NCI-H345 (cell line): ENCODE data around the gene EPC1.
"Not testable (repeated sequence)": the region's sequence is repeated elsewhere in the genome, so short reads cannot be mapped to it uniquely, and the experiment has no call there.

Experiments used
- DNase-seq: peaks from one replicate; lab custom pipeline; 2025; lab: John Stamatoyannopoulos, UW

EPC1 gene

DNA sequence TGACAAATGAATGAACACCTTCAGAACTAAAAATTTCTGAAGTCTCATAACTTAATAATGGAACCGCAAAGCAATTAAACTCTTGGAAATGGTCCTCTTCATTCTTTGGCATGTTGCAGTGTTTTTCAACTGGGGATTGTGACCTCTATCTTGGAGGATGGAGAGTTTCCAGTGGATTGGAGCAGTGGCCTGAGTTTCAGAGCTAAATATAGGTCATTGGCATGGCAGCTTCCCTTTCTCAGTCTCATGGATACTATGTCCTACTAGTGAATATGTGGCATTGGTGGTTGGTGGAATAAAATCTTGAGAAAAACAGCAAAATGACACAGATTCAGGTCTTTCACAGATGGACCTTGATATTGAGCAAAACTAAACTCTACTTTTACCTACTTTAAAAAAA is 24.1 kb upstream of the EPC1 start:
- DNase-seq, result no peak

DNA sequence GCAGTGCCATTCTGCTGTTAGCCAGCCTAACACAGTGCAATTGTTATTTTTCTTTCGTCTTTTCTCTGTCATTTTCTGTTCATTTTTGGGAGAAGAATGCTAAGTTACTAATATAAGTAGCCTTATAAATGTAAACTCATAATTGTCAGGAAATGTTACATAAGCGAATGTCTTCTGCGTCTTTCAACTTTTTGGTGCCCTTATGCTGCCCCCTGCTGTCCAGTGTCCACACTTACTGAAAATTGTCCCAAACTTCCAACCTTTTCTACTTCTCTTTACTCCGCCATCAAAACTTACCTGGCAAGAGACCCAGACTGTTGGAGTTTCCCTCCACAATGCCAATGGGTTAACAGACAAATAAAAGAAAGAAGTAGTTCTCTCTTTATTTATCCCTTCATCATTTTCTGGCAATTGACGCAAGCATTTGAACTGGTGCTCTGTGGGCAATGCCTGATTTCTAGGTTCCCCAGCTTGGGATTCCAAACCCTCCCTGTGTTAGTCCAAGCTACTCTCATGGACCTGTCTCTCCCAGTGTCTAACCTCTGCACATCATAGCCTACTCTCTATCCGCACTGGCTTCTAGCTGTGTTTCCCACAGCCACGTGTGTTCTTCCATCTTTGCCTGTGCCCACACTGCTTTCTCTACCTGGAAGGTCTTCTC is 21.0 kb upstream of the EPC1 start:
- DNase-seq, result peak; percentile 14

DNA sequence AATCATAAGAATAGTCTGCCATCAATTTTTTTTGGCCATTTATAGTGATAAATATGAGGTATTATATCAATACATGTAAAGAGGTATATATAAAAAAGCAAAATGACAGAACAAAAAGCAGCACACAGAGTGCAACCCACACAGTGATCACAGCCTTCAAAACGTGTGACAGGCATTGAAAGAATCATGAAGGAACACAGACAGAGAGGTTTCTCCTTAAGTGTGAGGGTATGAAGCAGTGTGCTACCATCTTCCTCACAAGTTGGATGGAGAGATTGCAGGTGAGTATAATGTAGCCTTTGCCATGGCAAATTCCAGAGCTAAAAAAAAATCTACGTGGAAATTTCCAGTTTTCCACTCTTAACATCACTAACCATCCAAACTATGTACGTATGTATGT is 19.6 kb upstream of the EPC1 start:
- no peak for DNase-seq

DNA sequence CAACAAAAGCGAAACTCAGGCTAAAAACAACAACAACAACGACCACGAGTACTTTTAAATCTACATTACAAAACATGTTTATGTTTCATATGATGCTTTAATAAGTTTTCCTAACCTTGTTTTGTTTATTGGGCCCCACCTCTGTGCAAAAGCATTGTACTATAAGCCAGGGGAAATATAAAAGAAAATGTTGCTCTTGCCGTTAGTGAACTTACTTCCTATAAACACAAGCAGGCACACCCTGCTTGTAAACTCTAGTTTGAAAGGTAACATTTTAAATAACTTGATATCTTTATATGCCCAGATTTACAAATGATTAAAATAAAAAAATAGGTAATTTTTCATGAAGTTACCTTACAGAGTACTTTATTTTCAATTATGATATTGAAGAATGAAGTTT is 19.2 kb upstream of the EPC1 start:
- no peak for DNase-seq

DNA sequence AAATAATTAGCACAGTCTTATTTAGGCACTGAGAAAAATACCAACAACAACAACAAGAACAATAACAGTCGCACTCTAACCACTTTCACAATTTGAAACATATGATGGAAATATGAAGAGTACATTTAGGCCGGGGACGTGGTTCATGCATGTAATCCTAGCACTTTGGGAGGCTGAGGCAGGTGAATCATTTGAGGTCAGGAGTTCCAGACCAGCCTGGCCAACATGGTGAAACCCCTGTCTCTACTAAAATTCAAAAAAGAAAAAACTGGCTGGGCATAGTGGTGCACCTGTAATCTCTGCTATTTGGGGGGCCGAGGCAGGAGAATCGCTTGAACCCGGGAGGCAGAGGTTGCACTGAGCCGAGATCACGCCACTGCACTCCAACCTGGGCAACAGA is 18.4 kb upstream of the EPC1 start:
- DNase-seq, result not testable (repeated sequence)

DNA sequence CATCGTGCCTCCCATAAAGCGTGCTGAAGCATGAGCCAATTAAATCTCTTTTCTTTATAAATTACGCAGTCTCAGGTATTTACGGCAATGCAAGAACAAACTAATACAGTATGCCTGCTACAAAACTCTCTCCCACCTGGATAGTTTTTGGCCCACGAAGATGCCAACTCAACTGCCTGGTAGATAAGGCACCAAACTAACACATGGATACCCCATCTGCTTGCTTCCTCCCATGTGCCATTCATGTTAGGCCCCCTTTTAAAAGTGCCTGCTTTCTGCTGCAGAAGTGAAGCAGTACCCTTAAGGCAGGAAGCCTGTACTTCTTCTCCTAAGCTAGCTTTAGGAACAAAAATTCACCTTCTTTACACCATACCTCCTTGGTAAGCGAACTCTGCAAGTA is 15.6 kb upstream of the EPC1 start:
- DNase-seq, result no peak

DNA sequence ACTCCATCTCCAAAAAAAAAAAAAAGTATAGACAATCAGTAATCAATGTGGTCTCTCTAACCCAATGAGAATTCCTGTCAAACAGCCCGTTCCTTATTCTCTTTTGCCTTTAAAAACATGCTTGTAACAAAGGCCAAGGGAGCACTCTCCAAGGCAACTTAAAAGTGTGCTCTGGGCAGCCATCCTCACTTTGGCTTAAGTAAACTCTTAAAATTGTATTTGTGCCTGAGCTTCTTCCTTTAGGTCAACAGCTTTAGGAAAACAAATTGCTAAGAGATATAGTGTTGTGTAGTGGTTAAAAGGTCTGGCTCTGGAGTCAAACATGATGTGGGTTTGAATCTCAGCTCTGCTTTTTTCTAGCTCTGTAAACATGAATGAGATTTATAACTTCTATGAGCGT is 13.9 kb upstream of the EPC1 start:
- DNase-seq, result no peak

DNA sequence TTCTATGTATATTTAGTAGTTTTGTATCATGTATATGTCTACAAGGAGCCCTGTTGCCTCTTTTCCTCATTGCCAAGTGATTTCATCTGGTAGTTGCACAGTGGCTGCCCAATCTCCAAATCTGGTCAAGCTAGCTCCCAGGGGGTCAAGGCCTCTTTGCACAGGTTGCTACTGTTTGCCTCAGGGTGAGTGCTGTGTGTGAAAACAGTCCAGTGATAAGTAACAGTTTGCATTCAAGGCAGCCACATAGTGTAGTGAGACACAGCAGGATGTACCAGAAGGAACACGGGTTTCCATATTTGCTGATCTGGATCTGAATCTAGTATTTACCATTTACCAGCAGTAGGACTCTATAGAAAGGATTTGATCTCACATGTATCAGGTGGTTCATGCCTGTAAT is 13.3 kb upstream of the EPC1 start:
- no peak for DNase-seq

DNA sequence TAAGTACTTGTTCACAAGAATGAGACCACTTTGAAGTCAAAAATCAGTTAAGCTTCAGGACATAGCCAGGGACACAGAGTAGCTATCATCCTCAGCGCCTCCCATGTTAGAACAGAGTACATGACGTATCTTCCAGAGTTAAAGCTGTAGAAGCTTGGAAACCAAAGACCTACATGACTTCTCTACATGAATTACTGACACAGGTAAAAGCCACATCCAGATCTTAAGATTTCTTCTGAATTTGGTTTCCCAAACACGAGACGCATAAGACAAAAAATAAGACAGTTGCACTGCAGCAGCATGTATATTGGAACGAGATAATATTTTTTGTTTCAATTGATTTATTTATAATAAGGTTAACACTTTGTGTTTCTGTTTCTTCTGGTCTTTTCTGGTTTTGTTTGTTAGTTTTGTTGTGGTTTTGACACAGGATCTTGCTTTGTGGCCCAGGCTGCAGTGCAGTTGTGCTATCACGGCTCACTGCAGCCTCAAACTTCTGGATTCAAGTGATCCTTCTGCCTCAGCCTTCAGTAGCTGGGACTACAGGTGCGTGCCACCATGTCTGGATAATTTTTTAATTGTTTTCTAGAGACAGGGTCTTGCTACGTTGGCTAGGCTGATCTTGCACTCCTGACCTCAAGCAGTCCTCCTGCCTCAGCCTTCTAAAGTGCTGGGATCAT is 10.2 kb upstream of the EPC1 start:
- no peak for DNase-seq

DNA sequence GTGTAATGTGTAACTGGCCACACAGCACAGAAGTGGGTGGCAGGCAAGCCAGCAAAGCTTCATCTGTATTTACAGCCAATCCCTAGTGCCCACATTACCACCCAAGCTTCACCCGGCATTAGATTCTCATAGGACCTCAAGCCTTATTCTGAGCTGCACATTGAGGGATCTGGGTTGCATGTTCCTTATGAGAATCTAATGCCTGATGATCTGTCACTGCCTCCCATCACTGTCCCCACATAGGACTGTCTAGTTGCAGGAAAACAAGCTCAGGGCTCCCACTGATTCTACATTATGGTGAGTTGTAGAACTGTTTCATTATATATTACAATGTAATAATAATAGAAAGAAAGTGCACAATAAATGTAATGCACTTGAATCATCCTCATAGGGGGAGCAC is 7.7 kb upstream of the EPC1 start:
- DNase-seq, result not testable (repeated sequence)

DNA sequence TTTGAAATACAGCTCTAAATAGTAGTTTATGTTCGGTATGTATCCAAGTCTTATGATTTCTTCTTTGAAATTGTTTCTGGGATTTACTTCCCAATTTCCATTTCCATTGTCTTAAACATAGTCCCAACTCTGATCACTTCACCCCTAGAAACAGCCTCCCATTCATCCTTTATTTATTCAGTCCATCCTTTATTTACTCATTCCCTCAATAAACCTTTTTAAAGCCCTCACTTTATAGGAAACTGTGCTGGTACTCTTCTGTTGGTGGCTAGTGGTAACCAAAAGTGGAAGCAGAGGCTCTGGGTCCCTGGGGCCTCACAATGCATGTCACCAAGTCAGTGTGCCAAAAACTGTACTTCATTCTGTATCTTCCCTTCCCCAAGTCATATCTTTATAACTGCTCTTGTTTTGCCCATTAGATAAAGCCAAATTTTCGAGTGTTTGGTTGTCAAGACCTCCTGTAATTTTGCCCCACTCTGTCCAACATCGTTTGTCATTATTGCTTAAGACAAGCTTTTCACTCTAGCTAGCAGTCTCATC is 3.9 kb upstream of the EPC1 start:
- DNase-seq, result peak; percentile 20

DNA sequence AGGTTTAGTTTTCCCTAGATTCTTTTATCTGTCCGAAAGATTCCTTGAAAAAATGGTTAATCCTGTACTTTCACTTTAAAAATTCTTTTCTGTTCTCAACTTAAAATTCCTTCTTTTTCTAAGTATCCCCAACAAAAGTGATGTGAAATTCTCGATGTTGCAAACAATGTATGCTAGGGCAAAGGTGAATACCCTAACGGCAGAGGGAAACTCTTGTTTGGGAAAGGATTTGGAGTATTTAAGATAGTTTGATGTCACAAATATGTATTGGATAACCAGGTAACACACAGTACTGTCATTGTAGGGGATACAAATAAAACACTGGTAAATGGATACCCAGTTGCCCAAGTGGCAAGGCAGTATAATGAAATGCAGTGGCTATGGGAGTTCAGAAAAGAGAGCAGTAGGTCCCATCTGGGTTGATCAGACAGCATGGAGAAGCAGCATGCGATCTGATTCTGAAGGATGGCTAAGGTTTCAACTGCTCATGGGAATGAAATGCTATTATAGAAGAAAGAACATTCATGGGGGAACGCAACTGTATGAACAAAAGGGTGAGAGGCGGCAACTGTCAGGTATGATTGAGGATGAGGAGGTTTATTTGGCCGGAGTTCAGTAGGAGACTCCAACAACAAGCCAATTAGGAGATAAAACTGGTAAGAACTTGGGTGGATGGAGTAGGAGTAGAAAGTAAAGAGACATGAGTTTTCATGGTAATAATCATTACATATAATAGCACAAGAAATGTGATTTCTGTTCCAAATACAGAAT is 3.2 kb upstream of the EPC1 start:
- DNase-seq, result peak; percentile 29

DNA sequence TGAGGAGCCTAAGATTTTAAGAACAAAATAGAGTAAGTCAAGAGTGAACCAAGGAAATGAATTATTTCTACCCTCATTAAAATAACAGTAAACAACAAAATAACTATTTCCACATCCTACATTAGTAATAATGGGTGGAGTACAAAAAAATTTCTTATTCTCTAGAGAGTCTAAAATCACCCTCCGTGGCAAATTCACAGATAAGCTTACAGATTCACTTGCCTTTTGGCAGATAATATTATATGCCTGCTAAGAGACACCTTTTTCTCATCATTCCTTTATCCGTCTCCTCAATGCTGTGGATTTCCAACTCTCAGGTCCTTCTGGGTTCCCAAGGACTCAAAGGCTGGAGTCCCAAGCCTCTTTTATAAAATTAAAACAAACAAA is 2.2 kb upstream of the EPC1 start:
- no peak for DNase-seq

DNA sequence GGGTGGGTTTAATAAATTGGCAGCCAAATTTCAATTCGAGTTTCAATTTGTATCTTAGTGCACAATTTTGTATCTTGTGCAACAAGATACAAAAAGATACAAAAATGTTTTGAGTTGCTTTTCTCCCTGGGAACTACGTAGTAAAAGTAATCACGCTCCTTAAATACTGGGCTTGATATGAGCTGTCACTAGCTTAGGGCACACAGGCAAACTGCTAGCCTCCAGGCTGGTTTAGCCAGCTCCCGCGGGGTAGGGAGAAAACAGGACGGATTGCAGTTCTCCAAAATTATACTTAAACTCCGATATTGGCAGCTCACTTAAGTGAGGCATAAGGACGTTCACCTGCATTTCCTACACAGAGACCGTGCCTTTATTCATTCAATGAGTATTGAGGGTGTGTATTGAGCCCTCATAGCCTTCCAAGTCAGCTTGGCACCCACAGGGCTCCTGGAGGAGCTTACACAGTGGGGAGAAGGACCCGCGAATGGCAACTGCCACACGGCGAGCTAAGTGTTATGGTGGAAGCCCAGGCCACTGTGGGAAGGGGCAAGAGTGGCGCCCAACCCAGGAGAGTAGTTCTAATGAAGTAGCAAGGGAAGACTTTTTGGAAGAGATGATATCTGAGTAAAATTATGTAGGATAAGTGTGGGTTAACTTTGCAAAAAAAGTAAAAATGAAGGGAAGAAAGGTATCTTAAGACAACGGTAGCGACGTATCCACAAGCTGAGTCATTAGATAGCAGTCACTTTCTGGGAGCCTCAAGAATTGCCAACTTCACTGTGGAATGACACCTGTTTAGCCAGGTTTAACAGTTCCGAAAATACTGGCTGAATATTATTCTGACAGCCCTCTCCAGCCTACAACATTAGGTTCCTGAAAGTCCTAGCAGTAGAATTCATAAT is 1.6 kb upstream of the EPC1 start:
- DNase-seq, result peak; percentile 5

DNA sequence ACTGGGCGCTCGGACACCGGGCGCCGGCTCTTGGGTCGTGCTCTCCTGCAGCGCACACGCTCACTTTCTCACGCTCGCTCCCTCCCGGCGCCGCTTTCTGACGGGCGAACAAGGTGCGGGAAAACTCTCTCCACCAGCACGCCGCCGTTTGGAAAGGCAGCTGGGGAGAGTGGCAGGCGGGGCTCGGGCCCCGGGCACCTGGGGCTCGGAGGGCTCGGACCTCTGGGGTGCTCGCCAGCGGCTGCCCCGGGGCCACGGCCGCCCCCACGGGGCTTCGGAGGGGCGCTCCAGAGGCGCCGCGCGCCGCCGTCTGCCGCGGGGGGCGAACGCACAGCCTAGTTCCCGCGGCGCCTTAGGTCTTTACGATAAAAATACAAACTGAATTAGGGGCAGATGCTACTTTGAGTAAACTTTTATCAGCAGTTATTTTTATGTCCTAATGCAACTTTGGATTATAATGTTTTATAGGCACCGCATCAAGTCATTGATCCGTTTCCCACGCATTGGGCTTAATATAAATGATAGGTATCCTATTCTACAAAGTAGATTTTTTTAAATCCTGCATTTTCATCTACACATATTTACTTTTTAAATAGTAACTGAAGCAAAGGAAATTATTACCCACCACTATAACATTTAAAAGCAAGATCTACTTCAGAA is 535 bp upstream of the EPC1 start:
- DNase-seq, result no peak

DNA sequence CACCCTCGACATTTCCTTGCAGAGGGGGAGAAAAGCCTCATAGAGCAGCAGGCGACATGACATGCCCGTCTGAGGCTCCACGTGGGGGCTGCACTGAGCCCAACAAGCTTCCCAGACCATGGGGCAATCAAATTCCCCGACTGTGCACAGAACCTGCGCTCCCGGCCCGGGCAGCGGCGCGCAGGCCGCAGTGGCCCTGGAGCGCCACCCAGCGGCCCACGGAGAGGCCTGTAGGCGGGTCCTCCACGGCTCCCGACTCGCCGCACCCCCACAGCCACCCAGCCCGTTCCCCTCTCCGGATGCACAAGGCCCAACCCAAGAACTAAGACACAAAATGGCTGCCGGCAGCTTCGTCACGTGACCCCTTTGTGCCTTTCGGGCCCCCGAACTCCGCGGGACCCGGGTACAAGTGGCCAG is 816 bp downstream of the EPC1 start:
- peak; percentile 92 for DNase-seq

DNA sequence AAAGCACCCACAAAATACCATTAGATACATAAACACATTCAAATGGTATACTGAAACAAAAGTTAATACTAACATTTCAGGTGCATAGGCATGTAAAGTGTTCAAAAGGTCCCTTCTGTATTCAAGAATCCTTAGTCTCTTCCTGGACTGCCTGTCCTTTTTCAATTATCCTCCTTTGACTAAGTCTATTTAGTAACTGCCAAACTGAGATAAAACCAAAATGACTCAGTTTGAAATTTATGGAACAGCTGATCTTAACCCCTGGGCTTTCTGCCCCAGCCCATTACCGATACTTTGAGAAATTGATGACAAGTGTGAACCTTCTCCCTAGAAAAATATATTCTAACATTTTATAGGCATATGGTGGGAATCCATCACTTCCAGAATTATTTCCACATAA is 5.4 kb downstream of the EPC1 start:
- DNase-seq, result no peak

DNA sequence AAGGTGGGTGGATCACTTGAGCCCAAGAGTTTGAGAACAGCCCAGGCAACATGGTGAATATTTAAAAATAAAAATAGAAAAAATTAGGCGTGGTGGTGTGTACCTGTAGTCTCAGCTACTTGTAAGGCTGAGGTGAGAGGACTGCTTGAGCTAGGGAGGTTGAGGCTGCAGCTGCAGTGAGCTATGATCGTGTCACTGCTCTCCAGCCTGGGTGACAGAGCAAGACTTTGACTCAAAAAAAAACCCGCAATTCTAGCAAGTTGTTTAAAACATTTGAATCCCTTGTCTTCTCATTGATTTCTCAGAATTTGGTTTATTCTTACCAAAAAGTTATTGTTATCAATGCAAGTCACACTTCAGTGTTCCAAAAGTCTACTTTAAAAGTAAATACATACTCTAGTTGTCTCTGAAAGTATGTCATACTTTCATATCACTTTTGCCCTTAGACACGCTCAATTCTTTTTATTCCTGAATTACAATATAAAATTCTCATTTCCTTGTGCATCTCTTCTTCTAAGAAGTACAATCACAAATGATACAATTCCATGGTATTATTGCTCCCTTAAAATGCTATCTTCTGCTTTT is 6.3 kb downstream of the EPC1 start:
- DNase-seq, result no peak

DNA sequence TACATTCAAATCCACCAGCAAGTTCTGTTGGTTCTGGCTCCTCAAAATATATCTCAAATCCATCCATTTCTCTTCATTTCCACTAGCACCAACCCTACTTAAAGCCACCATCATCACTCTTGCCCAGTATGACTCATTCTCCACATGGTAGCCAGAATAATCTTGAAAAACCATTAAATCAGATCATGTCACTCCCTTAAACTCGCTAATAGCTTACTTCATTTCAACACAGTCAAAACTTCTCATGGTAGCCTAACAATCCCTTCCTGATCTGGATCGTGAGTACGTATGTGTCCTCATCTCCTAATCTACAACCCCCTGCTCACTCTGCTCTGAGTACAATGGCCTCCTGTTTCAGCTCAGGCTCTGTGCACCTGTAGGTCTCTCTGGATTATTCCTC is 8.7 kb downstream of the EPC1 start:
- no peak for DNase-seq

DNA sequence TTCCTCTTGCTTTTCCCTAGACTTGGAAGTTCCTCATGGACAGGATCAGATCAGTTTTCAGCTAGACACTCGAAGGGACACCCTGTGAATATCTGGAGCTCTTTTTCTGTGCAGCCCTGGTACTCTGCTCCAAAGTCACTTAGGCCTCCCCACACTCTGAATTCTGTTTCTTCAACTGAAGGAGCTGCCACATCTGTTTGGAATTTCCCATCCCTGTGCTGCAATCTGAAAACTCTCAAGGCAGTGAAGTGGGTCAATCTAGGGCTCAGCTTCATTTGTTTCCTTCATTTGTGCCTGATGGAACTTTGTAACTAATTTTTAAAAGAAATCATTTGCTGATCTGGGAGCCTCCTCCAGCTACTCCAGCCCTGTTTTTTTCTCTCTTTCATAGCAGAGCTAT is 9.6 kb downstream of the EPC1 start:
- DNase-seq, result no peak

DNA sequence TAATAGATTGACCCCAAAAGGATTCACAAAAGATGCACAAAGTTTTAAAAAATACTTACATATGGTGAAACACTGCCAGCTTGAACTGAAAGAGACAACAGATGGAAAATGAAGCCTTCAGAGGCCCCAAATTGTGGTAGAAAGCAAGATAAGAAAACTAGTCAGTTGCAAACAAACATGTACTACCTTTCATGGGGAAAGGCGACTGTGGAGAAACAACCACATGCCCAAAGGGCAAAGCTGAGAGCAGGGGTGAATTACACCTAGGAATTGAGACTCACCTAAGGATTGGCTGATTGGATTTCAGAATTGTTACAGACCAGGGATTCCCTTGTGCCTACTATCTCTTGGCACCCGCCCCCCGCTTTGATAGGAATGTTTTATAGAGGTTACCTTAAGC is 13.1 kb downstream of the EPC1 start:
- DNase-seq, result no peak
